H1 (cell line): Measurements from ENCODE around the gene ABCA13. TPM values are rescaled to one million over a fixed set of nuclear protein-coding genes. Genes with fewer than 3 reads are reported as not detected.

ENCODE experiments used
- CTCF ChIA-PET: fragments of 300-600 bp; sonication (Branson Sonifier 250); formaldehyde crosslinking; loops from one replicate; lab custom pipeline; 2021; ENCODE audit not compliant: partially characterized antibody; lab: Charles Lee
- POLR2A ChIA-PET: fragments of 300-600 bp; sonication (Branson Sonifier 250); formaldehyde crosslinking; loops from one replicate; lab custom pipeline; 2021; ENCODE audit warnings: inconsistent platforms; ENCODE audit not compliant: partially characterized antibody; lab: Charles Lee
- DNase-seq, 2 experiments: peaks; one replicate each; pipeline versions ENCODE4 v3.0.0 to v3.0.0-alpha.2; 2010 to 2022; ENCODE audit warnings: low spot score in 2 of 2, low read depth in 1 of 2, mixed read lengths in 1 of 2
- FAIRE-seq: peaks from 2 replicates; lab custom pipeline; 2011; peaks lifted over from hg19 to GRCh38; lab: Jason Lieb, UNC
- H2AFZ ChIP-seq: 2 replicates; pipeline ENCODE4 v1.8.1; 2012; ENCODE audit warnings: low read length, inconsistent platforms
- H2AK5ac ChIP-seq: 2 replicates; pipeline ENCODE4 v1.6.1; 2013; ENCODE audit warnings: low read depth, low read length
- H2BK120ac ChIP-seq: replicated peaks from 2 replicates; pipeline ENCODE3; 2013; ENCODE audit warnings: low read depth, low read length, inconsistent platforms
- H2BK12ac ChIP-seq: 2 replicates; pipeline ENCODE4 v1.6.1; 2013; ENCODE audit warnings: low read depth, low read length
- H2BK15ac ChIP-seq: 2 replicates; pipeline ENCODE4 v1.6.1; 2013; ENCODE audit warnings: low read length
- H2BK20ac ChIP-seq: 2 replicates; pipeline ENCODE4 v1.6.1; 2013; ENCODE audit warnings: low read length
- H2BK5ac ChIP-seq: 2 replicates; pipeline ENCODE4 v1.6.1; 2013; ENCODE audit warnings: low read depth, low read length
- H3K14ac ChIP-seq: 2 replicates; pipeline ENCODE4 v1.6.1; 2013; ENCODE audit warnings: inconsistent platforms; ENCODE audit not compliant: insufficient read length
- H3K18ac ChIP-seq: 2 replicates; pipeline ENCODE4 v1.6.1; 2013; ENCODE audit warnings: low read length; ENCODE audit errors: extremely low read depth
- H3K23ac ChIP-seq: 2 replicates; pipeline ENCODE4 v1.6.1; 2013; ENCODE audit warnings: inconsistent platforms; ENCODE audit not compliant: insufficient read length
- H3K23me2 ChIP-seq: 2 replicates; pipeline ENCODE4 v1.6.1; 2013; ENCODE audit warnings: low read depth, low read length
- H3K27ac ChIP-seq: 2 replicates; pipeline ENCODE4 v1.6.1; 2011; ENCODE audit warnings: low read depth, low read length, inconsistent platforms
- H3K27me3 ChIP-seq, 4 experiments: replicated peaks in 1 of 4; 1 replicate in 1 of 4; 2 replicates in 3 of 4; pipeline versions ENCODE4 v1.6.1 to v1.8.1; 2011 to 2013; ENCODE audit warnings: low read length in 3 of 4, mild to moderate bottlenecking in 3 of 4, inconsistent platforms in 2 of 4, mixed read lengths in 2 of 4, moderate library complexity in 1 of 4; ENCODE audit not compliant: control insufficient read depth in 3 of 4, insufficient read depth in 3 of 4; ENCODE audit errors: extremely low read depth in 1 of 4
- H3K36me3 ChIP-seq, 4 experiments: 2 replicates each; pipeline versions ENCODE4 v1.6.1 to v1.8.1; 2011 to 2013; ENCODE audit warnings: mild to moderate bottlenecking in 4 of 4, low read length in 3 of 4, moderate library complexity in 2 of 4, control low read depth in 1 of 4, inconsistent platforms in 1 of 4; ENCODE audit not compliant: insufficient read depth in 4 of 4, control insufficient read depth in 2 of 4
- H3K4ac ChIP-seq: replicated peaks from 2 replicates; pipeline ENCODE3; 2013; ENCODE audit warnings: low read length, low read depth, mixed read lengths, inconsistent platforms; ENCODE audit not compliant: insufficient read length
- H3K4me1 ChIP-seq, 4 experiments: replicated peaks in 1 of 4; 1 replicate in 1 of 4; 2 replicates in 3 of 4; pipeline versions ENCODE4 v1.6.1 to v1.8.1; 2011 to 2013; ENCODE audit warnings: low read length in 3 of 4, inconsistent platforms in 2 of 4, mixed read lengths in 1 of 4; ENCODE audit not compliant: insufficient read depth in 4 of 4, control insufficient read depth in 3 of 4
- H3K4me2 ChIP-seq, 2 experiments: 2 replicates each; pipeline versions ENCODE4 v1.6.1 to v1.8.1; 2011 to 2013; ENCODE audit warnings: low read depth in 2 of 2, low read length in 2 of 2, control low read depth in 1 of 2, inconsistent platforms in 1 of 2, mild to moderate bottlenecking in 1 of 2; ENCODE audit not compliant: insufficient read depth in 1 of 2
- H3K4me3 ChIP-seq, 4 experiments: fragments of 200-600, 300-600 bp in 1 of 4; sonication (generic), shearing (Covaris generic), sonication (Bioruptor Twin) in 1 of 4; 2 replicates each; pipeline versions ENCODE4 v1.5.1 to v1.8.1; 2011 to 2016; ENCODE audit warnings: low read length in 4 of 4, low read depth in 3 of 4, control low read depth in 2 of 4, inconsistent platforms in 2 of 4, mild to moderate bottlenecking in 2 of 4, mixed read lengths in 1 of 4, moderate library complexity in 1 of 4; ENCODE audit not compliant: insufficient read depth in 2 of 4; ENCODE audit errors: extremely low read depth in 1 of 4
- H3K56ac ChIP-seq: replicated peaks from 2 replicates; pipeline ENCODE3; 2013; ENCODE audit warnings: low read depth, mild to moderate bottlenecking, mixed read lengths, low read length, inconsistent platforms; ENCODE audit not compliant: insufficient read length
- H3K79me1 ChIP-seq: 2 replicates; pipeline ENCODE4 v1.6.1; 2013; ENCODE audit warnings: low read depth, low read length, control low read depth
- H3K79me2 ChIP-seq, 2 experiments: 2 replicates each; pipeline versions ENCODE4 v1.6.1 to v1.8.1; 2012 to 2013; ENCODE audit warnings: low read length in 2 of 2, mild to moderate bottlenecking in 2 of 2, inconsistent platforms in 1 of 2; ENCODE audit not compliant: insufficient read depth in 2 of 2, control insufficient read depth in 1 of 2
- H3K9ac ChIP-seq, 4 experiments: replicated peaks in 1 of 4; 1 replicate in 1 of 4; 2 replicates in 3 of 4; pipeline versions ENCODE4 v1.6.1 to v1.8.1; 2011 to 2013; ENCODE audit warnings: low read depth in 3 of 4, low read length in 3 of 4, control low read depth in 2 of 4, mild to moderate bottlenecking in 2 of 4, moderate library complexity in 2 of 4, inconsistent platforms in 1 of 4; ENCODE audit errors: extremely low read depth in 1 of 4
- H3K9me3 ChIP-seq, 2 experiments: 2 replicates each; pipeline versions ENCODE4 v1.6.1 to v1.8.1; 2012 to 2013; ENCODE audit warnings: mild to moderate bottlenecking in 2 of 2, moderate library complexity in 2 of 2, control low read depth in 1 of 2, inconsistent platforms in 1 of 2, low read depth in 1 of 2, low read length in 1 of 2, mixed read lengths in 1 of 2; ENCODE audit not compliant: insufficient read depth in 2 of 2
- H4K20me1 ChIP-seq, 2 experiments: replicated peaks in 1 of 2; 2 replicates each; pipeline versions ENCODE3 to v1.8.1; 2011 to 2013; ENCODE audit warnings: inconsistent platforms in 2 of 2, low read length in 2 of 2, mild to moderate bottlenecking in 1 of 2; ENCODE audit not compliant: insufficient read depth in 2 of 2, control insufficient read depth in 1 of 2
- H4K5ac ChIP-seq: 2 replicates; pipeline ENCODE4 v1.6.1; 2013; ENCODE audit warnings: low read length, low read depth, mixed read lengths, inconsistent platforms; ENCODE audit not compliant: insufficient read length
- H4K8ac ChIP-seq: 2 replicates; pipeline ENCODE4 v1.8.0; 2013; ENCODE audit warnings: mild to moderate bottlenecking, moderate library complexity, low read length, inconsistent platforms; ENCODE audit not compliant: insufficient read depth; ENCODE audit errors: extremely low read depth
- H4K91ac ChIP-seq: replicated peaks from 2 replicates; pipeline ENCODE3; 2013; ENCODE audit warnings: low read length, mixed read lengths, inconsistent platforms; ENCODE audit not compliant: insufficient read length
- RAD21 ChIP-seq, 2 experiments: IDR thresholded peaks in 1 of 2; conservative IDR thresholded peaks in 1 of 2; 2 replicates each; pipeline ENCODE4 v1.6.1; 2011; ENCODE audit warnings: low read depth in 2 of 2, low read length in 2 of 2, improper control_type of control experiment in 1 of 2, inconsistent platforms in 1 of 2, mild to moderate bottlenecking in 1 of 2, moderate library complexity in 1 of 2
- RBBP5 ChIP-seq: IDR thresholded peaks from 2 replicates; pipeline ENCODE4 v1.7.1; 2012; ENCODE audit warnings: low read depth, mild to moderate bottlenecking, inconsistent platforms, low read length, moderate library complexity, borderline replicate concordance
- RXRA ChIP-seq: IDR thresholded peaks from 2 replicates; pipeline ENCODE4 v1.6.1; 2011; ENCODE audit warnings: low read depth, mild to moderate bottlenecking, low read length, moderate library complexity; ENCODE audit not compliant: insufficient read depth
- SIRT6 ChIP-seq: IDR thresholded peaks from one replicate; pipeline ENCODE4 v1.7.1; 2012; ENCODE audit warnings: low read length, inconsistent platforms
- SP2 ChIP-seq: IDR thresholded peaks from 2 replicates; pipeline ENCODE4 v1.6.1; 2012; ENCODE audit warnings: mild to moderate bottlenecking, low read length, inconsistent platforms
- ZNF274 ChIP-seq: IDR thresholded peaks from 2 replicates; pipeline ENCODE4 v1.7.0; 2012; ENCODE audit warnings: low read length, borderline replicate concordance; ENCODE audit errors: extremely low read depth
- WGBS, 2 experiments: shearing (Covaris generic) in 1 of 2; methylation state at CpG; one replicate each; pipeline versions ENCODE4 v1.1.6 to v1.1.7; 2013 to 2015; ENCODE audit warnings: low lambda C conversion rate in 2 of 2, mixed read lengths in 2 of 2, inconsistent platforms in 1 of 2, low coverage in 1 of 2, missing lambda C conversion rate in 1 of 2; ENCODE audit not compliant: insufficient replicate concordance in 2 of 2, insufficient coverage in 1 of 2, insufficient read length in 1 of 2; ENCODE audit errors: extremely low coverage in 1 of 2, missing lambda C conversion rate in 1 of 2; 5-methylcytosine and 5-hydroxymethylcytosine counted together
- polyA plus RNA-seq, 7 experiments: library from polyadenylated mRNA; depleted of rRNA in 3 of 7; stranded (reverse) in 5 of 7; unstranded in 2 of 7; fragments of >200 nt in 5 of 7; fragments of 200-250 nt in 2 of 7; gene quantifications; 1 replicate in 5 of 7; 2 replicates in 1 of 7; 4 replicates in 1 of 7; pipeline versions ENCODE4 v1.2.1 to v1.2.3, GENCODE V29; 2011 to 2013; ENCODE audit warnings: missing spikeins in 2 of 7, mixed read lengths in 2 of 7
- total RNA-seq: library from RNA; stranded (reverse); fragmentation: NEBNext Ultra II Directional; extraction: Animal tissue kit (Norgen Biotek cat#: 25700); gene quantifications from 2 replicates; pipeline ENCODE4 v1.2.1, GENCODE V29; 2021

ABCA13 gene
- total and polyA plus RNA-seq, 2 of the 8 experiments (the other 6 are each of a cell fraction or from before 2014, with no cell fraction given) = 0.07 to 0.09 TPM

DNA sequence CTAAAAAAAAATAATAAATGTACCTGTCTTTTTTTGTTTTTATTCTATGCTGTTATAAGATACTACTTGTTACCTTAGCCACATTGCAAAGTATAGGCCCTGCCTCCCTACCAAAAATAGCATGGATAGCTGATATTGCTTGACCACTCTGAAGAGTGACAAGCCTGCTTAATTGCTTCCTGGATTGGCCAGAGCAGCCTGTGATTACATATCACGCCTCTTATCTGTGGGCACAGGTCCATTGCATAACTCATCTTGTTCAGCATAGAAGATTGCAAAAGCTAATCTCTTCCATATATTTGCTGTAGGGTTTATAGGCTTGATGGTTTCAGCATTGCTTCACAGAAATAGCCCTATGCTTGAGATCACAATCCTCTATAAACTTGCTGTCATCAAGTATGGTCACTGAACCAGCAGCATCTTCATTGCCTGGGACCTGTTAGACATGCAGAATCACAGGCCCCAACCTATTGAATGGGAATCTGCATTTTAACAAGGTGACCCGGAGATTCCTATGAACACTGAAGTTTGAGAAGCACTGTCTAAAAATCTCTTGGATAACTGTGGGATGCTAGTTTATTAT is 472.3 kb downstream of the ABCA13 start:
- no peaks in the 10 kb centered on the region for H3K79me1 ChIP-seq
- H2BK12ac ChIP-seq = no peak overlapping the region
- H3K9ac ChIP-seq = no peak overlapping the region
- H3K9me3 ChIP-seq = no peaks in the 10 kb centered on the region
- H3K27me3 ChIP-seq = no peaks in the 10 kb centered on the region
- H3K18ac ChIP-seq = no peak overlapping the region
- H2AK5ac ChIP-seq = no peak overlapping the region
- no peak overlapping the region for H4K8ac ChIP-seq
- no peaks in the 10 kb centered on the region for H4K20me1 ChIP-seq
- no peak overlapping the region for H3K4ac ChIP-seq
- no peak overlapping the region for H3K23ac ChIP-seq
- no peak overlapping the region for H3K56ac ChIP-seq
- H3K4me3 ChIP-seq = no peak overlapping the region
- H2BK120ac ChIP-seq = no peak overlapping the region
- no peak overlapping the region for H4K5ac ChIP-seq
- TF ChIP-seq SP2 = no peak
- TF ChIP-seq RXRA = no peak
- TF ChIP-seq SIRT6 = no peak
- no peak for TF ChIP-seq ZNF274
- TF ChIP-seq RAD21 (IDR thresholded peaks at IDR 0.05 in 1 of 2, conservative IDR thresholded peaks at IDR 0.05 in 1 of 2; ENCODE audit: low read depth in 2 of 2, low read length in 2 of 2) = no peak
- TF ChIP-seq RBBP5 = no peak
- DNase-seq = no peak
- CTCF ChIA-PET = interaction anchor here (0.7 to 0.9 kb wide), 2 partner anchors 318 to 841 kb away, joined by 3 read pairs; no protein-coding TSS in a partner anchor
- H3K4me1 ChIP-seq = no peaks in the 10 kb centered on the region
- no peak overlapping the region for H2BK15ac ChIP-seq
- no peak overlapping the region for H2BK5ac ChIP-seq
- H2AFZ ChIP-seq = no peak overlapping the region
- no peaks in the 10 kb centered on the region for H3K79me2 ChIP-seq
- H3K36me3 ChIP-seq = no peaks in the 10 kb centered on the region
- POLR2A ChIA-PET = interaction anchor here (1.2 kb wide), 1 partner anchor 206 kb away, joined by 3 read pairs; no protein-coding TSS in a partner anchor
- H3K14ac ChIP-seq = no peak overlapping the region
- H3K4me2 ChIP-seq = no peak overlapping the region
- H4K91ac ChIP-seq = no peak overlapping the region
- FAIRE-seq = no peak
- H3K23me2 ChIP-seq = no peaks in the 10 kb centered on the region; the same call in 1 of the 2 replicates
- WGBS, 2 experiments = 91% methylated on average over 2 of the region's 2 CpGs; no CpG with 5 or more reads in 1 of the 2 experiments
- no peak overlapping the region for H2BK20ac ChIP-seq
- no peak overlapping the region for H3K27ac ChIP-seq
